ENCODE results near the gene FAM120A. TPM values are rescaled to one million over a fixed set of nuclear protein-coding genes. Genes with fewer than 3 reads are reported as not detected.

The FAM120A gene
- total RNA-seq, 1 experiment from 2014 or later = 53.3 TPM

GRCh38 chr9:93479726-93480125, 28.2 kb downstream of the FAM120A start:
- ATAC-seq (no peak), DNase-seq (ENCODE audit: low spot score) (no peak)
- H3K9me3 Mint-ChIP-seq = no peaks in the 10 kb centered on the region
- H3K27me3 Mint-ChIP-seq (ENCODE audit: low read depth) = no peaks in the 10 kb centered on the region
- CTCF ChIA-PET = interaction anchor here (2.8 kb wide), 1 partner anchor 87 kb away, joined by 10 read pairs; no protein-coding TSS in a partner anchor
- TF ChIP-seq NR3C1 (CRISPR knock-in tag; conservative IDR thresholded peaks at IDR 0.05; ENCODE audit: low read depth) (no peak), CDX4 (CRISPR knock-in tag; IDR thresholded peaks at IDR 0.05; ENCODE audit: borderline replicate concordance) (no peak), ZSCAN18 (CRISPR knock-in tag; IDR thresholded peaks at IDR 0.05) (no peak), RORB (CRISPR knock-in tag; IDR thresholded peaks at IDR 0.05) (no peak), RELA (CRISPR knock-in tag; IDR thresholded peaks at IDR 0.05; ENCODE audit: borderline replicate concordance) (no peak), ZBTB21 (CRISPR knock-in tag; IDR thresholded peaks at IDR 0.05; ENCODE audit: borderline replicate concordance) (no peak), EMX1 (CRISPR knock-in tag; IDR thresholded peaks at IDR 0.05) (no peak), IRF1 (CRISPR knock-in tag; IDR thresholded peaks at IDR 0.05) (no peak), ZNF416 (CRISPR knock-in tag; IDR thresholded peaks at IDR 0.05) (no peak)
- TF ChIP-seq, protein P1, sequence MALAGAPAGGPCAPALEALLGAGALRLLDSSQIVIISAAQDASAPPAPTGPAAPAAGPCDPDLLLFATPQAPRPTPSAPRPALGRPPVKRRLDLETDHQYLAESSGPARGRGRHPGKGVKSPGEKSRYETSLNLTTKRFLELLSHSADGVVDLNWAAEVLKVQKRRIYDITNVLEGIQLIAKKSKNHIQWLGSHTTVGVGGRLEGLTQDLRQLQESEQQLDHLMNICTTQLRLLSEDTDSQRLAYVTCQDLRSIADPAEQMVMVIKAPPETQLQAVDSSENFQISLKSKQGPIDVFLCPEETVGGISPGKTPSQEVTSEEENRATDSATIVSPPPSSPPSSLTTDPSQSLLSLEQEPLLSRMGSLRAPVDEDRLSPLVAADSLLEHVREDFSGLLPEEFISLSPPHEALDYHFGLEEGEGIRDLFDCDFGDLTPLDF (CRISPR knock-in tag; IDR thresholded peaks at IDR 0.05) = no peak
- peaks cover 36% of the 10 kb centered on the region for H3K4me1 Mint-ChIP-seq
- POLR2A ChIA-PET = no interaction called here
- peak overlapping the region; percentile 20 for H3K27ac Mint-ChIP-seq
- H3K4me3 Mint-ChIP-seq = no peak overlapping the region
- peaks cover 14% of the 10 kb centered on the region for H3K36me3 Mint-ChIP-seq

GRCh38 chr9:93480262-93480661, 28.8 kb downstream of the FAM120A start:
- H3K36me3 Mint-ChIP-seq = peaks cover 16% of the 10 kb centered on the region
- H3K4me3 Mint-ChIP-seq = no peak overlapping the region
- no peak for DNase-seq (ENCODE audit: low spot score)
- no peaks in the 10 kb centered on the region for H3K27me3 Mint-ChIP-seq (ENCODE audit: low read depth)
- peak overlapping the region; percentile 20 for H3K27ac Mint-ChIP-seq
- CTCF ChIA-PET = interaction anchor here (2.8 kb wide), 1 partner anchor 86 kb away, joined by 10 read pairs; no protein-coding TSS in a partner anchor
- peak; percentile 68 for ATAC-seq
- no peaks in the 10 kb centered on the region for H3K9me3 Mint-ChIP-seq
- no peak for TF ChIP-seq KAT7 (CRISPR knock-in tag; IDR thresholded peaks at IDR 0.05; ENCODE audit: borderline replicate concordance)
- POLR2A ChIA-PET = no interaction called here
- H3K4me1 Mint-ChIP-seq = peaks cover 35% of the 10 kb centered on the region

DNA sequence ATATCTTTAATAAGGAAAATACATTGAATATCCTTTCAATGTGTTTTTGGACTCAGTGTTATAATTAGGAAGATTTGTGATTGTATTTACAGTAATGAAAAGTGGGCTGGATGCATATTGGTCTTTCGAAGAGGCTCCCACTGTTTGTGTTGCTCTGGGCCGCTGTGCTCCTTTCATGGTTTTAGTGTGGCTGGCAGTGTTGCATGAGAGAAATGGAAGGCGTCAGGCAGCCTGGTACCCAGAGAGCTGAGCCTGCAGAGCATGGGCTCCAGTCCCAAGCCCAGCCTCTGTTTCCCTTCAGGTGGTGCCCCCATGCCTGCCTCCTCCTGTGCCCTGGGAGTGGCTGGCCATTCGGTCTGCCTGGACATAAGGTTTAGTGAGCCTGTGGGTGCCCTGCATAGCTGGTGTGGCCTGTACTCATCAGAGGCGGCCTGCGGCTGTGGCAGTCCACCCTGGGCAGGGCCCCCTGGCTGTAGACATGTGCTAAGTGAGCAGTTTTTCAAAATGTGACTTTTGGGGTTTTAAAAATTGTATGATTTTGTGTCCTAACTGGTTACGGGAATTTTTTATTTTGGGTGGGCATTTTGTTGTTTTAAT, 29.3 kb downstream of the FAM120A start:
- peaks cover 30% of the 10 kb centered on the region for H3K4me1 Mint-ChIP-seq
- ChIA-PET POLR2A (no interaction called here), CTCF (interaction anchor here (1.5 to 2.8 kb wide), 2 partner anchors 15 to 85 kb away, joined by 5 to 10 read pairs; no protein-coding TSS in a partner anchor)
- ATAC-seq (peak; percentile 75), DNase-seq (ENCODE audit: low spot score) (no peak)
- no peak overlapping the region for H3K4me3 Mint-ChIP-seq
- H3K36me3 Mint-ChIP-seq = peaks cover 19% of the 10 kb centered on the region
- H3K27ac Mint-ChIP-seq = peak overlapping the region; percentile 42
- no peaks in the 10 kb centered on the region for H3K9me3 Mint-ChIP-seq
- H3K27me3 Mint-ChIP-seq (ENCODE audit: low read depth) = no peaks in the 10 kb centered on the region
- TF ChIP-seq GTF2I (CRISPR knock-in tag; conservative IDR thresholded peaks at IDR 0.05) = no peak
- TF ChIP-seq SMAD3 (CRISPR knock-in tag; IDR thresholded peaks at IDR 0.05; ENCODE audit: borderline replicate concordance) = no peak
- no peak for TF ChIP-seq JAZF1 (CRISPR knock-in tag; IDR thresholded peaks at IDR 0.05)
- no peak for TF ChIP-seq SP1 (CRISPR knock-in tag; conservative IDR thresholded peaks at IDR 0.05)
- TF ChIP-seq CDX4 (CRISPR knock-in tag; IDR thresholded peaks at IDR 0.05; ENCODE audit: borderline replicate concordance) = no peak
- TF ChIP-seq NFE2L1 (CRISPR knock-in tag; IDR thresholded peaks at IDR 0.05) = no peak
- TF ChIP-seq ZBTB21 (CRISPR knock-in tag; IDR thresholded peaks at IDR 0.05; ENCODE audit: borderline replicate concordance) = no peak
- TF ChIP-seq, protein P2, sequence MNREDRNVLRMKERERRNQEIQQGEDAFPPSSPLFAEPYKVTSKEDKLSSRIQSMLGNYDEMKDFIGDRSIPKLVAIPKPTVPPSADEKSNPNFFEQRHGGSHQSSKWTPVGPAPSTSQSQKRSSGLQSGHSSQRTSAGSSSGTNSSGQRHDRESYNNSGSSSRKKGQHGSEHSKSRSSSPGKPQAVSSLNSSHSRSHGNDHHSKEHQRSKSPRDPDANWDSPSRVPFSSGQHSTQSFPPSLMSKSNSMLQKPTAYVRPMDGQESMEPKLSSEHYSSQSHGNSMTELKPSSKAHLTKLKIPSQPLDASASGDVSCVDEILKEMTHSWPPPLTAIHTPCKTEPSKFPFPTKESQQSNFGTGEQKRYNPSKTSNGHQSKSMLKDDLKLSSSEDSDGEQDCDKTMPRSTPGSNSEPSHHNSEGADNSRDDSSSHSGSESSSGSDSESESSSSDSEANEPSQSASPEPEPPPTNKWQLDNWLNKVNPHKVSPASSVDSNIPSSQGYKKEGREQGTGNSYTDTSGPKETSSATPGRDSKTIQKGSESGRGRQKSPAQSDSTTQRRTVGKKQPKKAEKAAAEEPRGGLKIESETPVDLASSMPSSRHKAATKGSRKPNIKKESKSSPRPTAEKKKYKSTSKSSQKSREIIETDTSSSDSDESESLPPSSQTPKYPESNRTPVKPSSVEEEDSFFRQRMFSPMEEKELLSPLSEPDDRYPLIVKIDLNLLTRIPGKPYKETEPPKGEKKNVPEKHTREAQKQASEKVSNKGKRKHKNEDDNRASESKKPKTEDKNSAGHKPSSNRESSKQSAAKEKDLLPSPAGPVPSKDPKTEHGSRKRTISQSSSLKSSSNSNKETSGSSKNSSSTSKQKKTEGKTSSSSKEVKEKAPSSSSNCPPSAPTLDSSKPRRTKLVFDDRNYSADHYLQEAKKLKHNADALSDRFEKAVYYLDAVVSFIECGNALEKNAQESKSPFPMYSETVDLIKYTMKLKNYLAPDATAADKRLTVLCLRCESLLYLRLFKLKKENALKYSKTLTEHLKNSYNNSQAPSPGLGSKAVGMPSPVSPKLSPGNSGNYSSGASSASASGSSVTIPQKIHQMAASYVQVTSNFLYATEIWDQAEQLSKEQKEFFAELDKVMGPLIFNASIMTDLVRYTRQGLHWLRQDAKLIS (CRISPR knock-in tag; IDR thresholded peaks at IDR 0.05; ENCODE audit: borderline replicate concordance) = no peak
- TF ChIP-seq, protein P3, sequence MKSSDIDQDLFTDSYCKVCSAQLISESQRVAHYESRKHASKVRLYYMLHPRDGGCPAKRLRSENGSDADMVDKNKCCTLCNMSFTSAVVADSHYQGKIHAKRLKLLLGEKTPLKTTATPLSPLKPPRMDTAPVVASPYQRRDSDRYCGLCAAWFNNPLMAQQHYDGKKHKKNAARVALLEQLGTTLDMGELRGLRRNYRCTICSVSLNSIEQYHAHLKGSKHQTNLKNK (CRISPR knock-in tag; IDR thresholded peaks at IDR 0.05) = no peak
- TF ChIP-seq SOX15 (CRISPR knock-in tag; IDR thresholded peaks at IDR 0.05) = no peak
- no peak for TF ChIP-seq CREB1 (CRISPR knock-in tag; IDR thresholded peaks at IDR 0.05)
- no peak for TF ChIP-seq MYBL2 (CRISPR knock-in tag; IDR thresholded peaks at IDR 0.05)
- TF ChIP-seq IRF1 (CRISPR knock-in tag; IDR thresholded peaks at IDR 0.05) = no peak

Data from WTC11 (cell line).